ENCODE data around the gene RFX5. TPM values are rescaled to one million over a fixed set of nuclear protein-coding genes. Genes with fewer than 3 reads are reported as not detected.

The RFX5 gene
- polyA plus RNA-seq, 1 donor = 41.4 TPM

- Histone ChIP-seq H3K9me3 (ENCODE audit: control insufficient read depth, low read depth, low read length) (no peaks in the 10 kb centered on the region), H3K27me3 (ENCODE audit: control insufficient read depth, insufficient read depth, low read length) (no peaks in the 10 kb centered on the region), H3K36me3 (ENCODE audit: control insufficient read depth, insufficient read depth, low read length) (peaks cover 15% of the 10 kb centered on the region), H3K4me1 (ENCODE audit: control insufficient read depth, insufficient read depth, low read length) (peaks cover 35% of the 10 kb centered on the region), H3K4me3 (ENCODE audit: low read length) (peak within 1 kb of the TSS; percentile 61), H3K27ac (ENCODE audit: low read length) (peak within 1 kb of the TSS; percentile 64)
- DNase-seq = peak; percentile 86 to 93
- WGBS (ENCODE audit: insufficient coverage, low lambda C conversion rate) = no CpG with 5 or more reads among the region's 11 CpGs
These were observed 25.2 kb upstream of the RFX5 start, which contains the start of gene SELENBP1 for GRCh38 chr1:151372058-151372934. SELENBP1 (minus strand) TSS chr1:151372705; CDS start chr1:151372641, 64 bp downstream.

- no peaks in the 10 kb centered on the region for H3K27me3 ChIP-seq (ENCODE audit: control insufficient read depth, insufficient read depth, low read length)
- peak overlapping the region; percentile 64 for H3K27ac ChIP-seq (ENCODE audit: low read length)
- 25% methylated on average over 1 of the region's 9 CpGs for WGBS (ENCODE audit: insufficient coverage, low lambda C conversion rate)
- peaks cover 35% of the 10 kb centered on the region for H3K4me1 ChIP-seq (ENCODE audit: control insufficient read depth, insufficient read depth, low read length)
- DNase-seq = peak; percentile 41 to 55
- H3K36me3 ChIP-seq (ENCODE audit: control insufficient read depth, insufficient read depth, low read length) = peaks cover 20% of the 10 kb centered on the region
- no peaks in the 10 kb centered on the region for H3K9me3 ChIP-seq (ENCODE audit: control insufficient read depth, low read depth, low read length)
- peak overlapping the region; percentile 61 for H3K4me3 ChIP-seq (ENCODE audit: low read length)
These were observed 24.5 kb upstream of the RFX5 start for GRCh38 chr1:151371370-151372057.

- Histone ChIP-seq H3K9me3 (ENCODE audit: control insufficient read depth, low read depth, low read length) (no peaks in the 10 kb centered on the region), H3K27me3 (ENCODE audit: control insufficient read depth, insufficient read depth, low read length) (no peaks in the 10 kb centered on the region), H3K4me1 (ENCODE audit: control insufficient read depth, insufficient read depth, low read length) (peaks cover 35% of the 10 kb centered on the region), H3K36me3 (ENCODE audit: control insufficient read depth, insufficient read depth, low read length) (peaks cover 32% of the 10 kb centered on the region), H3K27ac (ENCODE audit: low read length) (peak overlapping the region; percentile 7), H3K4me3 (ENCODE audit: low read length) (no peak overlapping the region)
- WGBS (ENCODE audit: insufficient coverage, low lambda C conversion rate) = no CpG with 5 or more reads among the region's 6 CpGs
- DNase-seq = peak; percentile 23 to 47
These were observed 23.3 kb upstream of the RFX5 start for GRCh38 chr1:151370211-151370911.

GRCh38 chr1:151369621-151370048 lies 22.6 kb upstream of the RFX5 start:
- DNase-seq = no peak
- no peak overlapping the region for H3K4me3 ChIP-seq (ENCODE audit: low read length)
- no peaks in the 10 kb centered on the region for H3K27me3 ChIP-seq (ENCODE audit: control insufficient read depth, insufficient read depth, low read length)
- peaks cover 39% of the 10 kb centered on the region for H3K36me3 ChIP-seq (ENCODE audit: control insufficient read depth, insufficient read depth, low read length)
- H3K9me3 ChIP-seq (ENCODE audit: control insufficient read depth, low read depth, low read length) = no peaks in the 10 kb centered on the region
- WGBS (ENCODE audit: insufficient coverage, low lambda C conversion rate) = no CpG with 5 or more reads among the region's 15 CpGs
- H3K27ac ChIP-seq (ENCODE audit: low read length) = no peak overlapping the region
- peaks cover 35% of the 10 kb centered on the region for H3K4me1 ChIP-seq (ENCODE audit: control insufficient read depth, insufficient read depth, low read length)

- no peak for DNase-seq
- H3K27me3 ChIP-seq (ENCODE audit: control insufficient read depth, insufficient read depth, low read length) = no peaks in the 10 kb centered on the region
- H3K4me3 ChIP-seq (ENCODE audit: low read length) = no peak overlapping the region
- no peak overlapping the region for H3K27ac ChIP-seq (ENCODE audit: low read length)
- no peaks in the 10 kb centered on the region for H3K9me3 ChIP-seq (ENCODE audit: control insufficient read depth, low read depth, low read length)
- peaks cover 35% of the 10 kb centered on the region for H3K4me1 ChIP-seq (ENCODE audit: control insufficient read depth, insufficient read depth, low read length)
- no CpG with 5 or more reads among the region's 7 CpGs for WGBS (ENCODE audit: insufficient coverage, low lambda C conversion rate)
- peaks cover 43% of the 10 kb centered on the region for H3K36me3 ChIP-seq (ENCODE audit: control insufficient read depth, insufficient read depth, low read length)
These were observed 22.2 kb upstream of the RFX5 start for GRCh38 chr1:151369302-151369610.

GRCh38 chr1:151368393-151369301 lies 21.6 kb upstream of the RFX5 start:
- no peaks in the 10 kb centered on the region for H3K27me3 ChIP-seq (ENCODE audit: control insufficient read depth, insufficient read depth, low read length)
- H3K9me3 ChIP-seq (ENCODE audit: control insufficient read depth, low read depth, low read length) = no peaks in the 10 kb centered on the region
- WGBS (ENCODE audit: insufficient coverage, low lambda C conversion rate) = no CpG with 5 or more reads among the region's 20 CpGs
- DNase-seq = no peak
- H3K27ac ChIP-seq (ENCODE audit: low read length) = no peak overlapping the region
- no peak overlapping the region for H3K4me3 ChIP-seq (ENCODE audit: low read length)
- H3K4me1 ChIP-seq (ENCODE audit: control insufficient read depth, insufficient read depth, low read length) = peaks cover 35% of the 10 kb centered on the region
- peaks cover 49% of the 10 kb centered on the region for H3K36me3 ChIP-seq (ENCODE audit: control insufficient read depth, insufficient read depth, low read length)

GRCh38 chr1:151367658-151368392 lies 20.8 kb upstream of the RFX5 start:
- Histone ChIP-seq H3K27me3 (ENCODE audit: control insufficient read depth, insufficient read depth, low read length) (no peaks in the 10 kb centered on the region), H3K27ac (ENCODE audit: low read length) (no peak overlapping the region), H3K4me1 (ENCODE audit: control insufficient read depth, insufficient read depth, low read length) (peaks cover 32% of the 10 kb centered on the region), H3K36me3 (ENCODE audit: control insufficient read depth, insufficient read depth, low read length) (peaks cover 50% of the 10 kb centered on the region), H3K9me3 (ENCODE audit: control insufficient read depth, low read depth, low read length) (peaks cover 3% of the 10 kb centered on the region), H3K4me3 (ENCODE audit: low read length) (no peak overlapping the region)
- WGBS (ENCODE audit: insufficient coverage, low lambda C conversion rate) = no CpG with 5 or more reads among the region's 8 CpGs
- no peak for DNase-seq

- no CpG with 5 or more reads among the region's 4 CpGs for WGBS (ENCODE audit: insufficient coverage, low lambda C conversion rate)
- no peak for DNase-seq
These were observed 17.9 kb upstream of the RFX5 start for GRCh38 chr1:151364996-151365395.

More at GRCh38 chr1:151364996-151365395, 17.9 kb upstream of the RFX5 start:
- peaks cover 55% of the 10 kb centered on the region for H3K36me3 ChIP-seq (ENCODE audit: control insufficient read depth, insufficient read depth, low read length)
- no peaks in the 10 kb centered on the region for H3K27me3 ChIP-seq (ENCODE audit: control insufficient read depth, insufficient read depth, low read length)
- no peak overlapping the region for H3K27ac ChIP-seq (ENCODE audit: low read length)
- H3K9me3 ChIP-seq (ENCODE audit: control insufficient read depth, low read depth, low read length) = peaks cover 10% of the 10 kb centered on the region
- peaks cover 6% of the 10 kb centered on the region for H3K4me1 ChIP-seq (ENCODE audit: control insufficient read depth, insufficient read depth, low read length)
- H3K4me3 ChIP-seq (ENCODE audit: low read length) = no peak overlapping the region
